ENCODE data around the gene CACNA2D4. TPM values are rescaled to one million over a fixed set of nuclear protein-coding genes. Genes with fewer than 3 reads are reported as not detected.

The CACNA2D4 gene
- total and polyA plus RNA-seq, 2 donors (not counting 3 experiments of a cell fraction or from before 2014, with no cell fraction given), result 0.58 to 0.73 TPM

DNA sequence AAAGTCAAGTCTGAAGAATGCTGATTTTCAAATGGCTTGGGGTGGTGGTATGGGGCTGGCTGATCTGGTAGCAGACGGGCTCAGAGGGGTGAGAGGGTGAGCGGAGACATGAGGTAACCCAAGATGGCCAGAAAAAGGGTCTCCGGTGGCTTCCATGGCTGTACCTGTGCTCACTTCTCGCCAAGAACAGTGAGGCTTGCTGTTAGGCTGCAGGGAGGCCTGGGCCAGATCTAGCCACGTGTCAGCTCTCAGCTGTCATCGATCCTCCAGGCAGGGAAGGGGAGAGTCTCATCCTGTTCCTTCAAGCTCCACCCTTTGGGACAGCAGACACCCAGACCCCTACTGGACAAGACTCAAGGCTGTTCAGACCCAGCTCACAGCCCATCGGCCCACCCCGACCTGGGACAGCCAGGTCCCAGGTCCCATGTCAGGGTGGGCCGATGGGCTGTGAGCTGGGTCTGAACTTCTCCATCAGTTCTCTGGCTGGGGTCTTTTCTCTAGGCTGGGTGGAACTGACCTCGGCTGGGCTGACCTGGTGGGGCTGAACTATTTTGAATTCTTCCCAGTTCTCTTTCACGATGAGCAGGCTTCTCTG lies 89.0 kb downstream of the CACNA2D4 start:
- H3K9ac ChIP-seq (replicated peaks; ENCODE audit: extremely low read depth, insufficient read depth, low read length), result no peak overlapping the region
- FAIRE-seq, result no peak
- H3K79me2 ChIP-seq (ENCODE audit: control insufficient read depth, insufficient read depth, low read length), result no peaks in the 10 kb centered on the region
- CTCF ChIA-PET, result no interaction called here
- H3K4me3 ChIP-seq (replicated peaks in 1 of 3; ENCODE audit: insufficient read depth in 1 of 3, low read depth in 1 of 3, low read length in 3 of 3), result no peak overlapping the region
- BruUV-seq (replicated peaks), result no TSS peak
- H4K20me1 ChIP-seq (replicated peaks; ENCODE audit: control insufficient read depth, extremely low read depth, insufficient read depth, low read length), result no peaks in the 10 kb centered on the region
- no peak for DNase-seq (ENCODE audit: low read depth, low spot score)
- no peaks in the 10 kb centered on the region for H3K36me3 ChIP-seq (ENCODE audit: control insufficient read depth in 2 of 2, extremely low read depth in 1 of 2, insufficient read depth in 2 of 2, low read length in 2 of 2)
- TF ChIP-seq POLR2AphosphoS5 (IDR thresholded peaks at IDR 0.05; ENCODE audit: insufficient read depth, low read depth, low read length), result no peak
- TF ChIP-seq EZH2 (IDR thresholded peaks at IDR 0.05; ENCODE audit: borderline replicate concordance, low read depth, low read length, severe bottlenecking), result no peak
- TF ChIP-seq MYC (IDR thresholded peaks at IDR 0.05; ENCODE audit: low read depth, low read length), result no peak
- no peak for TF ChIP-seq JUN (IDR thresholded peaks at IDR 0.05; ENCODE audit: borderline replicate concordance, insufficient read depth, insufficient read length, low read depth)
- no peak for TF ChIP-seq POLR2A (IDR thresholded peaks at IDR 0.05; ENCODE audit: low read depth, low read length)
- TF ChIP-seq, protein P1, sequence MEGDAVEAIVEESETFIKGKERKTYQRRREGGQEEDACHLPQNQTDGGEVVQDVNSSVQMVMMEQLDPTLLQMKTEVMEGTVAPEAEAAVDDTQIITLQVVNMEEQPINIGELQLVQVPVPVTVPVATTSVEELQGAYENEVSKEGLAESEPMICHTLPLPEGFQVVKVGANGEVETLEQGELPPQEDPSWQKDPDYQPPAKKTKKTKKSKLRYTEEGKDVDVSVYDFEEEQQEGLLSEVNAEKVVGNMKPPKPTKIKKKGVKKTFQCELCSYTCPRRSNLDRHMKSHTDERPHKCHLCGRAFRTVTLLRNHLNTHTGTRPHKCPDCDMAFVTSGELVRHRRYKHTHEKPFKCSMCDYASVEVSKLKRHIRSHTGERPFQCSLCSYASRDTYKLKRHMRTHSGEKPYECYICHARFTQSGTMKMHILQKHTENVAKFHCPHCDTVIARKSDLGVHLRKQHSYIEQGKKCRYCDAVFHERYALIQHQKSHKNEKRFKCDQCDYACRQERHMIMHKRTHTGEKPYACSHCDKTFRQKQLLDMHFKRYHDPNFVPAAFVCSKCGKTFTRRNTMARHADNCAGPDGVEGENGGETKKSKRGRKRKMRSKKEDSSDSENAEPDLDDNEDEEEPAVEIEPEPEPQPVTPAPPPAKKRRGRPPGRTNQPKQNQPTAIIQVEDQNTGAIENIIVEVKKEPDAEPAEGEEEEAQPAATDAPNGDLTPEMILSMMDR (IDR thresholded peaks at IDR 0.05; ENCODE audit: extremely low read depth in 1 of 2, insufficient read depth in 1 of 2, low read depth in 1 of 2, low read length in 2 of 2), result no peak
- H3K9me3 ChIP-seq (replicated peaks; ENCODE audit: control insufficient read depth, insufficient read depth, low read length), result no peaks in the 10 kb centered on the region
- peaks cover 2 to 6% of the 10 kb centered on the region in 2 experiments for H3K27me3 ChIP-seq (ENCODE audit: control insufficient read depth in 2 of 2, insufficient read depth in 2 of 2, low read length in 2 of 2)
- no peaks in the 10 kb centered on the region for H3K4me1 ChIP-seq (ENCODE audit: control insufficient read depth, extremely low read depth, insufficient read depth, low read length)
- dilution Hi-C loops (cut with MboI; ENCODE audit: extremely low pct_ligation_motif_present, low sequenced_read_pairs) (no loop called here), intact Hi-C loops (cut with micrococcal nuclease) (no loop called here)
- no peak overlapping the region for H3K4me2 ChIP-seq (ENCODE audit: insufficient read depth, low read length)
- POLR2A ChIA-PET, result no interaction called here
- H3K27ac ChIP-seq (ENCODE audit: insufficient read depth, low read depth, low read length), result no peak overlapping the region
- H3K9me1 ChIP-seq (replicated peaks; ENCODE audit: control insufficient read depth, extremely low read depth, insufficient read depth, low read length), result no peaks in the 10 kb centered on the region
- no peak overlapping the region for H2AFZ ChIP-seq (ENCODE audit: low read depth, low read length)

Data from endothelial cell of umbilical vein (primary cell).